HG02798 (cell line): ENCODE measurements around the gene BYSL.

Experiments
- ATAC-seq: cut with Tn5 transposase; IDR thresholded peaks from one replicate; pipeline ENCODE4 v1.9.1; 2021; ENCODE audit warnings: mild to moderate bottlenecking; ENCODE audit not compliant: unreplicated experiment, poor library complexity

The BYSL gene

DNA sequence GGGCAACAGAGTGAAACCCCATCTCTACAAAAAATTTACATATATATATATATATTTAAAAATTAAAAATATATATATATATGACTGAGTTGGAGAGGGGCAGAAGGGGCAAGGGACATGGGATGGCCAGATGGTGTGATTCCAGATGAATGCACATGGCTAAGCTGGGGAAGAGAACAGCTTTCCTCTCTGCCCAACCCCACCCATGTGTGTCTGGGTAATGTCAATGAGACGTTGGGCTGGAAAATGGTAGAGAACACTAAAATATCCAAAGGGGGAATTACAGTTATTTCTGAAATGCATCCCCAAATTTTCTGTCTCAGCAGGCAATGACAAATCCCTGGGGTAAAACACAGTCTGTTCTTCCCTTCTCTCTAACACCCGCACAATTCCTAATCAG is 51.5 kb downstream of the BYSL start:
- no peak for ATAC-seq

DNA sequence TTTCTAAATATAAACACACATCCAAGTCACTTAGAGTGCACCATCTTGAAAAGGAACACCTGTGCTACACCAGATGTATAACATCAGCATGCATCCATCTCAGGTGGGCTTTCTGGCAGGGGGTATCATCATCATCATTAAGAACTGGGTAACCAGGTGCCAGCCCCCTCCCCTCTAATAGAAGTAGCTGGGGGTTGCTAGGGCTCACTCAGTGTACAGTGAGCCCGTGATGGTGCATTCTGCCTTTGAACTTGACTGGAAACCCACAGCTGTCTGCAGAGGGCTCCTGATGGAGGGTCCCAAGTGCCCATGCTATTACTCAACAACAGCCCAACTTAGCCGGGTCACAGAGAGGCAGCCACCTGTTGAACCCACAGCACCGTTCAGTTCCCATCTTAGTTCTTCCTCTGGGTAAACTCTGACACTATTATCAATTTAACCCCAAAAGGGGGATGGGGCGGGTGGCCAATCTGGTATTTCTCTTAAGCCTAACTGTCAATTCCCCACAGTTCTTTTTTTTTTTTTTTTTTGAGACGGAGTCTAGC is 53.1 kb downstream of the BYSL start:
- no peak for ATAC-seq

DNA sequence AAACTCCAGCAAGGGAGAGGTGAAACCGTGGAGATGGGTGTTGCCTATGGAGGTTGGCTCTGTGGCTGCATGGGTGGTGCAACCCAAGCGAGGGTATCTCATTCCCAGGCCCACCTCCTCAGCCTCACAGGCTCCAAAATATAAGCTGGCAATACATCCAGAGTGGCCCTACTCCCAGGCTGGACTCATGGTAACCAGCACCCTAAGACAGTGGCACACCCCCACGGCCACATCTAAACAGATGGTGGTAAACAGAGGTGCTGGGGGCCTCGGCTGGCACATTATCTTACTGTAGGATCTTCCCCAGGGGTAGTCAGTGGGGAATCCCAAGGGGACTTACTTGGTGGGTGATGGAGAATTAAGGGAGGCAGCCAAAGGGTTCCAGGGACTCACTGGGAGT is 54.0 kb downstream of the BYSL start:
- ATAC-seq: no peak

GRCh38 chr6:41976794-41977484 is 55.6 kb downstream of the BYSL start:
- ATAC-seq: no peak
